NT2/D1 (cell line): ENCODE results near the gene SERTAD3.

ENCODE experiments used
- DNase-seq: peaks from one replicate; pipeline ENCODE4 v3.0.0-alpha.2; 2011; ENCODE audit warnings: low read depth, low spot score
- H3K27me3 ChIP-seq: 2 replicates; pipeline ENCODE4 v1.6.0; 2011; ENCODE audit warnings: mild to moderate bottlenecking; ENCODE audit not compliant: insufficient read length, insufficient read depth
- H3K36me3 ChIP-seq: 2 replicates; pipeline ENCODE4 v1.6.1; 2011; ENCODE audit warnings: mild to moderate bottlenecking, low read length, mixed read lengths; ENCODE audit not compliant: insufficient read depth, insufficient read length
- H3K4me1 ChIP-seq: 2 replicates; pipeline ENCODE4 v1.5.1; 2011; ENCODE audit not compliant: insufficient read depth, insufficient read length
- H3K4me3 ChIP-seq: 2 replicates; pipeline ENCODE4 v1.5.1; 2011; ENCODE audit warnings: low read depth; ENCODE audit not compliant: insufficient read length
- H3K9ac ChIP-seq: 2 replicates; pipeline ENCODE4 v1.6.0; 2011; ENCODE audit warnings: low read depth; ENCODE audit not compliant: insufficient read length
- H3K9me3 ChIP-seq: 2 replicates; pipeline ENCODE4 v1.5.1; 2011; ENCODE audit warnings: mild to moderate bottlenecking, low read length; ENCODE audit not compliant: insufficient read depth
- SUZ12 ChIP-seq: IDR thresholded peaks from 2 replicates; pipeline ENCODE4 v1.6.1; 2011; ENCODE audit not compliant: insufficient read length, insufficient read depth; ENCODE audit errors: extremely low read depth
- YY1 ChIP-seq: IDR thresholded peaks from 2 replicates; pipeline ENCODE4 v1.6.1; 2011; ENCODE audit not compliant: insufficient read length, insufficient read depth
- ZNF274 ChIP-seq: IDR thresholded peaks from 2 replicates; pipeline ENCODE4 v1.6.1; 2011; ENCODE audit warnings: mild to moderate bottlenecking, low read depth, low read length

Gene SERTAD3

DNA sequence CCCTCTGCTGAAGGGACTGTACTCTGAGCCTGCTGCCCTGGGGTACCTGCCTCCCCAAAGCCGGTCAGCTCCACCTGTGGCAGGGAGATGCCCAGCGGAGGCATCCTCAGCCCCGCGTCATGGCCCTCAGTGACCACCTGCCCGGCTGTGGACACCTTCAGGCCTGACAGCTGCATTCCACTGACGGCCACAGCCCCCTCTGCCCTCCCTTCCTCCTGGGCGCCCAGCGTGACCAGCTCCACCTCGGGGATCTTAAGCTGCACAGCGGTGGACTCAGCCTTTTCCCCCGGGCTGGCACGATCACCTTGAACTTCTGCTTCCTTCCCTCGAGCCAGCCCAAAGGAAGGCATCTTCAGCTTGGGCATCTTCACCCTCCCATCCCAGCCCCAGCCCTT is 49.3 kb downstream of the SERTAD3 start:
- TF ChIP-seq ZNF274 (no peak), SUZ12 (no peak), YY1 (no peak)
- peaks cover 7% of the 10 kb centered on the region for H3K4me1 ChIP-seq
- H3K27me3 ChIP-seq: no peaks in the 10 kb centered on the region
- H3K9me3 ChIP-seq: no peaks in the 10 kb centered on the region
- no peak overlapping the region for H3K4me3 ChIP-seq
- H3K36me3 ChIP-seq: no peaks in the 10 kb centered on the region
- no peak for DNase-seq
- H3K9ac ChIP-seq: no peak overlapping the region

- TF ChIP-seq YY1: no peak
- TF ChIP-seq ZNF274: no peak
- TF ChIP-seq SUZ12: no peak
- Histone ChIP-seq H3K9me3 (no peaks in the 10 kb centered on the region), H3K4me1 (peaks cover 10% of the 10 kb centered on the region), H3K36me3 (no peaks in the 10 kb centered on the region), H3K4me3 (no peak overlapping the region), H3K27me3 (no peaks in the 10 kb centered on the region), H3K9ac (no peak overlapping the region)
- DNase-seq: no peak
Observed at GRCh38 chr19:40393894-40394815, 50.0 kb downstream of the SERTAD3 start.

GRCh38 chr19:40392894-40393517 is 51.1 kb downstream of the SERTAD3 start:
- no peaks in the 10 kb centered on the region for H3K9me3 ChIP-seq
- H3K27me3 ChIP-seq: no peaks in the 10 kb centered on the region
- H3K4me3 ChIP-seq: no peak overlapping the region
- no peak for TF ChIP-seq ZNF274
- no peak for TF ChIP-seq SUZ12
- no peak for TF ChIP-seq YY1
- H3K4me1 ChIP-seq: peaks cover 10% of the 10 kb centered on the region
- no peak for DNase-seq
- peak overlapping the region; percentile 21 for H3K9ac ChIP-seq
- H3K36me3 ChIP-seq: no peaks in the 10 kb centered on the region

DNA sequence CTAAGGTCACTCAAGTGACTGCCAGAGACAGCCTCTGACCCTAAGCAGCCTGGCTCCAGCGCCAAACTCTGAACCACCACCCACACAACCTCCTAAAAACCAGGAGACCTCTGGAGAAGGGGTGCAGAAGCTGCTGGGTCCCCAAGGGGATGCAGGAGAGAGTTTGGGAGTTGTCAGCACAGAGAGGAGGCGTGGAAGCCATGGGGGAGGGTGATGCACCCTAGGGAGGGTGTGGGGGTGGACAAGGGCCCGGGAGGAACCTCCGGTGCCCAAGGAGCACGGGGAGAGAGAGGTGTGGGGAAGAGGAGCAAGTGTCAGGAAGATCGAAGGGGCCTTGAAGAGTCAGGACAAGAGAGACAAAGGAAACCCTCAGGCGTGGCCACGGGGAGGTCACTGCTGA is 52.0 kb downstream of the SERTAD3 start:
- Histone ChIP-seq H3K27me3 (no peaks in the 10 kb centered on the region), H3K4me1 (peaks cover 10% of the 10 kb centered on the region), H3K9ac (no peak overlapping the region)

More for the DNA sequence above, 52.0 kb downstream of the SERTAD3 start:
- no peaks in the 10 kb centered on the region for H3K9me3 ChIP-seq
- no peak for TF ChIP-seq SUZ12
- TF ChIP-seq YY1: no peak
- no peak for TF ChIP-seq ZNF274
- no peak for DNase-seq
- no peaks in the 10 kb centered on the region for H3K36me3 ChIP-seq
- H3K4me3 ChIP-seq: no peak overlapping the region
